Esophagus squamous epithelium (tissue), 4 donors: Measurements from ENCODE around the gene TYRO3.
"Not testable (repeated sequence)": the region's sequence is repeated elsewhere in the genome, so short reads cannot be mapped to it uniquely, and the experiment has no call there.

Experiments
- CTCF ChIP-seq, 6 experiments: fragments of 450-650 bp in 4 of 6; fragments of 200-600 bp in 2 of 6; sonication (generic) in 2 of 6; IDR thresholded peaks; one replicate each; pipeline ENCODE4 v1.5.1; 2016 to 2019; ENCODE audit warnings: antibody characterized with exemption in 6 of 6, mild to moderate bottlenecking in 4 of 6, moderate library complexity in 4 of 6
- POLR2A ChIP-seq, 4 donors: fragments of 450-650 bp; IDR thresholded peaks; one replicate each; pipeline ENCODE4 v1.6.1; 2017; ENCODE audit warnings: antibody characterized with exemption in 4 of 4, mild to moderate bottlenecking in 4 of 4, moderate library complexity in 3 of 4

- not testable (repeated sequence) for TF ChIP-seq POLR2A, CTCF (IDR thresholded peaks at IDR 0.05)
Observed at GRCh38 chr15:41592718-41593117, 33.7 kb downstream of the TYRO3 start.
